Chondrocyte (in vitro differentiated cells): ENCODE measurements around the gene CIAO3. TPM values are rescaled to one million over a fixed set of nuclear protein-coding genes. Genes with fewer than 3 reads are reported as not detected.

Experiments
- DNase-seq: peaks from one replicate; pipeline ENCODE4 v3.0.0; 2021; ENCODE audit warnings: mixed read lengths, low spot score
- H3K27ac Mint-ChIP-seq: one replicate; pipeline ENCODE4 v1.8.0; 2021; ENCODE audit warnings: mild to moderate bottlenecking, moderate library complexity, mixed read lengths; ENCODE audit not compliant: unreplicated experiment
- H3K27me3 Mint-ChIP-seq: 2 replicates; pipeline ENCODE4 v1.8.0; 2021; ENCODE audit warnings: low read depth, mixed read lengths
- H3K36me3 Mint-ChIP-seq: 2 replicates; pipeline ENCODE4 v1.8.0; 2021; ENCODE audit warnings: low read depth, mixed read lengths
- H3K4me1 Mint-ChIP-seq: 2 replicates; pipeline ENCODE4 v1.8.0; 2021; ENCODE audit warnings: low read depth, mild to moderate bottlenecking, mixed read lengths
- H3K4me3 Mint-ChIP-seq: one replicate; pipeline ENCODE4 v1.8.0; 2021; ENCODE audit warnings: mild to moderate bottlenecking, moderate library complexity, mixed read lengths; ENCODE audit not compliant: unreplicated experiment
- H3K9me3 Mint-ChIP-seq: 2 replicates; pipeline ENCODE4 v1.8.0; 2021; ENCODE audit warnings: low read depth, mixed read lengths
- CTCF ChIP-seq: fragments of 200-600 bp; sonication (generic); IDR thresholded peaks from 2 replicates; pipeline ENCODE4 v1.5.0; 2021; ENCODE audit warnings: antibody characterized with exemption, mild to moderate bottlenecking, moderate library complexity
- total RNA-seq: library from RNA; stranded (reverse); gene quantifications from 3 replicates; pipeline ENCODE4 v1.2.1, GENCODE V29; 2021

CIAO3 gene
- total RNA-seq, 1 donor from 2014 or later: 22.1 TPM

DNA sequence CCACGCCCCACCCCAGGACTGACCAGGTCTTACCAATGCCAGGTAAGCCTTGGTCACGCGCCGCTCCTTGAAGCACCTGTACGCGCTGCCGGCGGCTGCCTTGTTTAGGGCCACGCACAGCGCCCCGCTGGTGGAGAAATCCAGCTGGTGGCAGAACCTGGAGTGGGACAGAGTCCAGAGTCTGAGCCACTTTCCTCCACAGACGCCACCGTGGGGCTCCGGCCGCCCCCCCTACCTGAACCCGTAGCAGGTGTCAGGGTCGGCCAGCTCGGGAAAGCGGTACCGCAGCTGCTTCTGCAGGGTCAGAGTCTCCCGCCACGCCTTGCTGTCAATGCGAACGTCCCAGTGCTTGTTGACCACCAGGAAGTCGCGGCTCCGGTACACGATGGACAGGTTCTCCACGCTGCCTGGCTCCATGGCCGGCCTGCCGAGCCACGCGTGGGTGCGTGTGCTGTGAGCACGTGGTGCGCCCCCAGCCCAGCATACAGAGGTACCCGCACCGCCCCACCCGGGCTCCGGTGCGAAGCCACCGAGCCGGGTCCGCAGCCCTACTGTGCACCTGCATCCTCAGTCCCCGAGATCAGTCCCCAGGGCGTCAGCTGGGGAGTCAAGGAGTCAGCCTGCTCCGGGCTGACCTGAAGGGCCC, 46.6 kb upstream of the CIAO3 start:
- H3K4me1 Mint-ChIP-seq: peaks cover 3% of the 10 kb centered on the region
- DNase-seq: no peak
- H3K27ac Mint-ChIP-seq: peak overlapping the region; percentile 17
- no peak for TF ChIP-seq CTCF
- no peaks in the 10 kb centered on the region for H3K9me3 Mint-ChIP-seq
- no peaks in the 10 kb centered on the region for H3K27me3 Mint-ChIP-seq
- peak overlapping the region; percentile 83 for H3K4me3 Mint-ChIP-seq
- H3K36me3 Mint-ChIP-seq: peaks cover 3% of the 10 kb centered on the region

- Mint-ChIP-seq H3K4me3 (peak overlapping the region; percentile 40), H3K27me3 (no peaks in the 10 kb centered on the region), H3K9me3 (no peaks in the 10 kb centered on the region), H3K27ac (no peak overlapping the region), H3K4me1 (peaks cover 3% of the 10 kb centered on the region), H3K36me3 (no peaks in the 10 kb centered on the region)
- TF ChIP-seq CTCF: peak; percentile 83
- no peak for DNase-seq
Observed at GRCh38 chr16:785563-786535, 45.1 kb upstream of the CIAO3 start.

- no peak for DNase-seq
- Mint-ChIP-seq H3K4me3 (no peak overlapping the region), H3K27me3 (no peaks in the 10 kb centered on the region), H3K36me3 (no peaks in the 10 kb centered on the region), H3K27ac (no peak overlapping the region), H3K4me1 (no peaks in the 10 kb centered on the region), H3K9me3 (no peaks in the 10 kb centered on the region)
- no peak for TF ChIP-seq CTCF
Observed at GRCh38 chr16:784431-784830, 43.6 kb upstream of the CIAO3 start.

DNA sequence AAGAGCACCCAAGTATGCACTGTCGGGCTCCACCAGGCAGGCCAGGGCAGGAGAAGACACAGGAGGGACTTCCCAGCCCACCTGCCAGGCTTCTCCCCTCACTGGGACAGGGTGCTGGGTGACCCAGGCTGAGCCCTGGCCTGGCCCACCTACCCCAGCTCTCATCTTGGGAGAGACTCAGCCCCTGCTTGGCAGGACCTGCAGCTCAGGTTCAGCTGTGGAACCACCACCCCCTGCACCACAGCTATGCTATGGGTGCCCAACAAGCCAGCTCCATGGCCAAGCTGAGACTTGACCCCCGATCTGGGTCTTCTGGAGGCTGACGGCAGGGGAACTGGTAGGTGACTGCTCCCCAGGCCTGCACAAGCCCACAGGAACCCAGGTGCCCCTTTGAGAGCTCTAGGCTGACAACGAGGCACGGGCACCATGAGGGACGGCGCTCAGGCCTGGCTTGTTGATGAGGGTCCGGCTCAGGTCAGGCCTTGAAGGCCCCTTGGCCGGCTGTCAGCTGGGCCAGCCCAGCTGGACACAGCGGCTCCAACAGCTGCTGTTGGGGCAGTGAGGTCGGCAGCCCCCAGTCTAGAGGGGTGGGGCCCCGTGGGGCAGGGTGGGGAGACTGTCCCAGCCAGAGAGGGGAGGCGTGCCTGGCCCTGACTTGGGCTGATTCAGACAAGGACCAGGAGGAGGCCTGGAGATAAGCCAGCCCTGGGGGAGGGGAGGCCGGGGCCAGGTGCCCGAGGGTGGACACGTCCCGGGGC, 42.8 kb upstream of the CIAO3 start:
- Mint-ChIP-seq H3K4me1 (no peaks in the 10 kb centered on the region), H3K4me3 (no peak overlapping the region), H3K36me3 (no peaks in the 10 kb centered on the region), H3K27me3 (no peaks in the 10 kb centered on the region), H3K27ac (no peak overlapping the region), H3K9me3 (no peaks in the 10 kb centered on the region)
- DNase-seq: no peak
- no peak for TF ChIP-seq CTCF
